ENCODE results near the gene IFRD1. TPM values are rescaled to one million over a fixed set of nuclear protein-coding genes. Genes with fewer than 3 reads are reported as not detected.

IFRD1 gene
- total RNA-seq, 2 experiments from 2014 or later = 198 to 205 TPM

DNA sequence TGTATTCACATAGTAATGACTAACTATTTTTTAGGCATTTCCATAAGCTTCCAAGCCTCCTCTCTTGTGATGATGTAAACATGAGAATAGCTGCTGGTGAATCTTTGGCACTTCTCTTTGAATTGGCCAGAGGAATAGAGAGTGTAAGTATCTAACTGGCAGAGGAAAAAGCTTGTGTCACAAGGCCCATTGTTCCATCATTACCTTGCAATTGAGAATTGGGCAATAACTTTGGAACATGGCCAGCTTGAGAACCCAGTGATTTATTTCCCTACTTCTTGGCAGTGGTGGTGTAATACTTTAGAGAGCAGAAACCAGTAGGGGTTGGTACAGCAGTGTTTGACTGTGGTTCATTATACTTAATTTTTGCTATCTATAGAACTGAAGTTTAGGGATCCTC is 12.0 kb downstream of the IFRD1 start:
- Mint-ChIP-seq H3K27ac (no peak overlapping the region), H3K36me3 (ENCODE audit: low read depth) (peaks cover 97% of the 10 kb centered on the region), H3K4me1 (ENCODE audit: low read depth) (peaks cover 5% of the 10 kb centered on the region), H3K4me3 (no peak overlapping the region), H3K9me3 (no peaks in the 10 kb centered on the region), H3K27me3 (no peaks in the 10 kb centered on the region)
- TF ChIP-seq, protein P1, sequence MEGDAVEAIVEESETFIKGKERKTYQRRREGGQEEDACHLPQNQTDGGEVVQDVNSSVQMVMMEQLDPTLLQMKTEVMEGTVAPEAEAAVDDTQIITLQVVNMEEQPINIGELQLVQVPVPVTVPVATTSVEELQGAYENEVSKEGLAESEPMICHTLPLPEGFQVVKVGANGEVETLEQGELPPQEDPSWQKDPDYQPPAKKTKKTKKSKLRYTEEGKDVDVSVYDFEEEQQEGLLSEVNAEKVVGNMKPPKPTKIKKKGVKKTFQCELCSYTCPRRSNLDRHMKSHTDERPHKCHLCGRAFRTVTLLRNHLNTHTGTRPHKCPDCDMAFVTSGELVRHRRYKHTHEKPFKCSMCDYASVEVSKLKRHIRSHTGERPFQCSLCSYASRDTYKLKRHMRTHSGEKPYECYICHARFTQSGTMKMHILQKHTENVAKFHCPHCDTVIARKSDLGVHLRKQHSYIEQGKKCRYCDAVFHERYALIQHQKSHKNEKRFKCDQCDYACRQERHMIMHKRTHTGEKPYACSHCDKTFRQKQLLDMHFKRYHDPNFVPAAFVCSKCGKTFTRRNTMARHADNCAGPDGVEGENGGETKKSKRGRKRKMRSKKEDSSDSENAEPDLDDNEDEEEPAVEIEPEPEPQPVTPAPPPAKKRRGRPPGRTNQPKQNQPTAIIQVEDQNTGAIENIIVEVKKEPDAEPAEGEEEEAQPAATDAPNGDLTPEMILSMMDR (IDR thresholded peaks at IDR 0.05) = no peak
- DNase-seq (peak in 2 of 14 experiments; percentile 35 to 38), ATAC-seq (ENCODE audit: poor library complexity) (no peak)
- intact Hi-C loops (cut with DNase I, micrococcal nuclease) = no loop called here
- no peak overlapping the region for H3K4me3 ChIP-seq (ENCODE audit: low read length)
- H3K4me1 ChIP-seq (ENCODE audit: insufficient read depth, low read length) = no peaks in the 10 kb centered on the region
- H3K36me3 ChIP-seq (ENCODE audit: insufficient read depth, low read length) = peaks cover 75% of the 10 kb centered on the region
- H3K27ac ChIP-seq (ENCODE audit: low read depth in 1 of 2, low read length in 2 of 2) = no peak overlapping the region
- H3K27me3 ChIP-seq (ENCODE audit: control insufficient read depth in 1 of 2, insufficient read depth in 2 of 2, low read length in 2 of 2) = no peaks in the 10 kb centered on the region
- CTCF ChIA-PET = no interaction called here
- POLR2A ChIA-PET = interaction anchor here (2.8 kb wide), 1 partner anchor 12 kb away, joined by 20 read pairs; the partner anchor contains the start of gene IFRD1
- no peaks in the 10 kb centered on the region for H3K9me3 ChIP-seq (ENCODE audit: control insufficient read depth in 1 of 2, insufficient read depth in 1 of 2, low read length in 2 of 2)

DNA sequence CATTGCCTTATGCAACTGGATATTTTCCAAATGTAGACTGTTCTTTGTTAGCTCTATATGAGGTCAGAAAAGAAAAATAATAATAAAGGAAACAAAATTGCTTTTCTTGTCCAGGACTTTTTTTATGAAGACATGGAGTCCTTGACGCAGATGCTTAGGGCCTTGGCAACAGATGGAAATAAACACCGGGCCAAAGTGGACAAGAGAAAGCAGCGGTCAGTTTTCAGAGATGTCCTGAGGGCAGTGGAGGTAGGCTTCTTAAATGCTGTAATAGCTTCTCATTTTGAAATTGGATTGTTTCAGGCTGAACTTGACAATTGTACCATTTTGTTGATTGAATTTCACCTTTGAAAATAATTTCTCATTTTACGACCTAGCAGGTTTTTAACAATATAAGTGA is 17.6 kb downstream of the IFRD1 start:
- peaks cover 95% of the 10 kb centered on the region for H3K36me3 Mint-ChIP-seq (ENCODE audit: low read depth)
- H3K4me3 Mint-ChIP-seq = no peak overlapping the region
- Histone ChIP-seq H3K36me3 (ENCODE audit: insufficient read depth, low read length) (peaks cover 71% of the 10 kb centered on the region), H3K4me1 (ENCODE audit: insufficient read depth, low read length) (no peaks in the 10 kb centered on the region), H3K4me3 (ENCODE audit: low read length) (no peak overlapping the region), H3K9me3 (ENCODE audit: control insufficient read depth in 1 of 2, insufficient read depth in 1 of 2, low read length in 2 of 2) (no peaks in the 10 kb centered on the region), H3K27ac (ENCODE audit: low read depth in 1 of 2, low read length in 2 of 2) (no peak overlapping the region), H3K27me3 (ENCODE audit: control insufficient read depth in 1 of 2, insufficient read depth in 2 of 2, low read length in 2 of 2) (no peaks in the 10 kb centered on the region)
- no peak for ATAC-seq (ENCODE audit: poor library complexity)
- TF ChIP-seq, protein P1 (IDR thresholded peaks at IDR 0.05) = no peak
- H3K9me3 Mint-ChIP-seq = no peaks in the 10 kb centered on the region
- H3K4me1 Mint-ChIP-seq (ENCODE audit: low read depth) = peaks cover 13% of the 10 kb centered on the region
- intact Hi-C loops (cut with DNase I, micrococcal nuclease) = no loop called here
- no peak overlapping the region for H3K27ac Mint-ChIP-seq
- ChIA-PET CTCF (interaction anchor here (0.6 kb wide), 1 partner anchor 27 kb away, joined by 3 read pairs; no protein-coding TSS in a partner anchor), POLR2A (interaction anchor here (0.7 to 1.1 kb wide), 2 partner anchors 17 to 905 kb away, joined by 3 to 6 read pairs; partner anchors contain the start of genes IFRD1 and IMMP2L)
- no peak for DNase-seq
- no peaks in the 10 kb centered on the region for H3K27me3 Mint-ChIP-seq

DNA sequence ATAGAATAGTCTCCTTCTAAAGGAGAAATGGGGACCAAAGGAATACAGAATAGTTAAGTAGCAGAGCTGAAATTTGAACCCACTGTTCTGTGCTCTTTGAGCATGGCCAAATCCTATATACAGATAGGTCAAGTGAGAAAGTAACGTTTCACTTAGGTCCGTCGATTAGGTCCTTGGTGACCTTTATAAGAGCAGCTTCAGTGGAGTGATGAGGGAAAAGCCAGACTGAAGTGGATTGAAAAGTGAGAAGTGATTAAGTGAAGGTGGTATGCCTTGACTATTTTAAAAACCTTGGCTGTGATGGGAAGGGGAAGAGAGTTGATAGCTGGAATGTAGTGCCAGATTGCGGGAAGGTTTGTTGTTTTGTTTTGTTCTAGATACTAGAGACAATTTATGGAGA is 19.9 kb downstream of the IFRD1 start:
- Histone ChIP-seq H3K36me3 (ENCODE audit: insufficient read depth, low read length) (peaks cover 72% of the 10 kb centered on the region), H3K27me3 (ENCODE audit: control insufficient read depth in 1 of 2, insufficient read depth in 2 of 2, low read length in 2 of 2) (no peaks in the 10 kb centered on the region), H3K9me3 (ENCODE audit: control insufficient read depth in 1 of 2, insufficient read depth in 1 of 2, low read length in 2 of 2) (no peaks in the 10 kb centered on the region), H3K4me3 (ENCODE audit: low read length) (no peak overlapping the region), H3K4me1 (ENCODE audit: insufficient read depth, low read length) (no peaks in the 10 kb centered on the region), H3K27ac (ENCODE audit: low read depth in 1 of 2, low read length in 2 of 2) (no peak overlapping the region)
- DNase-seq (no peak), ATAC-seq (ENCODE audit: poor library complexity) (no peak)
- intact Hi-C loops (cut with DNase I, micrococcal nuclease) = no loop called here
- Mint-ChIP-seq H3K27me3 (no peaks in the 10 kb centered on the region), H3K27ac (no peak overlapping the region), H3K4me3 (no peak overlapping the region), H3K4me1 (ENCODE audit: low read depth) (peaks cover 8% of the 10 kb centered on the region), H3K9me3 (no peaks in the 10 kb centered on the region), H3K36me3 (ENCODE audit: low read depth) (peaks cover 85% of the 10 kb centered on the region)
- POLR2A ChIA-PET = no interaction called here
- CTCF ChIA-PET = no interaction called here
- TF ChIP-seq, protein P1 (IDR thresholded peaks at IDR 0.05) = no peak
